Measurements from ENCODE around the gene CDH23. TPM values are rescaled to one million over a fixed set of nuclear protein-coding genes. Genes with fewer than 3 reads are reported as not detected.

The CDH23 gene
- total RNA-seq, 1 experiment from 2014 or later, result 0.07 TPM

DNA sequence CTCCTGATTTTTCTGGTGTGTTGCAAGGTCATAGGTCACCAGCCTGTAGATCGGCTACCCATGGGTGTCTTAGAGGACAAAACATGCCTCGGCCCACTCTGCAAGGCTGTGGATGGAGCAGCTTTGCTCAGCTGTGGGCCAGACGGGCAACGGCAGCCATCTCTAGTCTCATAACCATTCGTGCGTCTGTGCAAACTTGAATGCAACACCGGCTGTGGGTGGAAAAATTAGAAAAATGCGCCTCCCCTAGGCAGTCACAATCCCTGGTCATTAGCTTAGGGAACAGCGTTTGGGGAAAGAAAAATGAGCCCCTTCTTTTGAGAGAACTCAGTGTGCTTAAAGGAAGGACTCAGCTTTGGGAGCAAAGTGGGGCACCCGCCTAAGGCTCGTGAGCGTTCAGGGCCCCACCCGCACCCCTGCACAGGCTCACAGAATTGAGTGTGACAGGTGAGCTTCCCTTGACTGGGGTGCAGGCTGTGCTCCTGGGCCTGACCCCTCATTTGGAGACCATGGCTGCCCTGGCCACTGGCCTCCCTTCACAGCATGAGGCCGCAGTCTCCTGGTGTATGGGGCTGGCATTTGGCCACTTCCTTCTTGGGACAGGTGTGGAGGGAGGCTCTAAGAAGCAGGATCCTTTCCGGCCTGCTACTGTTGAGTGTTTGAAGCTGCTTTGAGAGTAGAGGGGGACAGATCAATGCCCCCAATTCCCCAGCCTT, 174.9 kb downstream of the CDH23 start:
- Mint-ChIP-seq H3K36me3 (ENCODE audit: insufficient read depth, unreplicated experiment) (no peaks in the 10 kb centered on the region), H3K27me3 (ENCODE audit: unreplicated experiment) (peaks cover 60% of the 10 kb centered on the region), H3K4me1 (ENCODE audit: low read depth, unreplicated experiment) (no peaks in the 10 kb centered on the region), H3K9me3 (ENCODE audit: low read depth, unreplicated experiment) (no peaks in the 10 kb centered on the region), H3K27ac (ENCODE audit: unreplicated experiment) (no peak overlapping the region), H3K4me3 (ENCODE audit: low read depth, unreplicated experiment) (no peak overlapping the region)
- CTCF ChIA-PET, result interaction anchor here (0.6 to 2.4 kb wide), 6 partner anchors 59 to 258 kb away, joined by 3 to 8 read pairs (median 4); partner anchors contain the start of gene SLC29A3
- TF ChIP-seq, protein P1, sequence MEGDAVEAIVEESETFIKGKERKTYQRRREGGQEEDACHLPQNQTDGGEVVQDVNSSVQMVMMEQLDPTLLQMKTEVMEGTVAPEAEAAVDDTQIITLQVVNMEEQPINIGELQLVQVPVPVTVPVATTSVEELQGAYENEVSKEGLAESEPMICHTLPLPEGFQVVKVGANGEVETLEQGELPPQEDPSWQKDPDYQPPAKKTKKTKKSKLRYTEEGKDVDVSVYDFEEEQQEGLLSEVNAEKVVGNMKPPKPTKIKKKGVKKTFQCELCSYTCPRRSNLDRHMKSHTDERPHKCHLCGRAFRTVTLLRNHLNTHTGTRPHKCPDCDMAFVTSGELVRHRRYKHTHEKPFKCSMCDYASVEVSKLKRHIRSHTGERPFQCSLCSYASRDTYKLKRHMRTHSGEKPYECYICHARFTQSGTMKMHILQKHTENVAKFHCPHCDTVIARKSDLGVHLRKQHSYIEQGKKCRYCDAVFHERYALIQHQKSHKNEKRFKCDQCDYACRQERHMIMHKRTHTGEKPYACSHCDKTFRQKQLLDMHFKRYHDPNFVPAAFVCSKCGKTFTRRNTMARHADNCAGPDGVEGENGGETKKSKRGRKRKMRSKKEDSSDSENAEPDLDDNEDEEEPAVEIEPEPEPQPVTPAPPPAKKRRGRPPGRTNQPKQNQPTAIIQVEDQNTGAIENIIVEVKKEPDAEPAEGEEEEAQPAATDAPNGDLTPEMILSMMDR (IDR thresholded peaks at IDR 0.05; ENCODE audit: unreplicated experiment), result no peak
- intact Hi-C loops (cut with micrococcal nuclease; ENCODE audit: unreplicated experiment), result loop anchor here (2.0 to 5.0 kb wide), 3 partner anchors 85 to 259 kb away; no protein-coding TSS in a partner anchor
- no TSS peak for BruUV-seq (replicated peaks)
- no peak for DNase-seq

DNA sequence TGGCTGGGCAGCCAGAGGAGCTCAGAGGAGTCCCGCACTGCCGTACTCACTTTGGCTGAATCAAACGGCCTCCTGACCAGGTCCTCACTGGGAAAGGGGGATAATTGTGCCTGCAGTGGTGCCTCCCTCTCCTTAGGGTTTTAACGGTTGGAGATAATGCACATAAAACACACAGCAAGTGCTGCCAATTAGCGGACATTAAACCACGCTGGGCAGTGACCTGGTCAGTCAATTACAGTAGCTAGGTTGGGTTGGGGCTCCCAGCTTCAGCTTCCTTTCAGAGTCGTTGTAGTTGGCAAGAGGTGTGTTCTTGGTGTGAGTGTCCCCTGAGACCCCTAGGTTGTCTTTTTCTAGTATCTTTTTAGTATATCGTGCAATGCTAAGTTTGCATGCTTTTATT, 176.2 kb downstream of the CDH23 start:
- Mint-ChIP-seq H3K9me3 (ENCODE audit: low read depth, unreplicated experiment) (no peaks in the 10 kb centered on the region), H3K27me3 (ENCODE audit: unreplicated experiment) (peaks cover 69% of the 10 kb centered on the region), H3K36me3 (ENCODE audit: insufficient read depth, unreplicated experiment) (no peaks in the 10 kb centered on the region), H3K4me1 (ENCODE audit: low read depth, unreplicated experiment) (no peaks in the 10 kb centered on the region), H3K27ac (ENCODE audit: unreplicated experiment) (no peak overlapping the region), H3K4me3 (ENCODE audit: low read depth, unreplicated experiment) (no peak overlapping the region)
- TF ChIP-seq, protein P1 (IDR thresholded peaks at IDR 0.05; ENCODE audit: unreplicated experiment), result no peak
- no peak for DNase-seq
- no TSS peak for BruUV-seq (replicated peaks)
- intact Hi-C loops (cut with micrococcal nuclease; ENCODE audit: unreplicated experiment), result loop anchor here (5.0 kb wide), 1 partner anchor 261 kb away; no protein-coding TSS in a partner anchor
- CTCF ChIA-PET, result interaction anchor here (1.8 kb wide), 1 partner anchor 253 kb away, joined by 4 read pairs; the partner anchor contains the start of gene SLC29A3

DNA sequence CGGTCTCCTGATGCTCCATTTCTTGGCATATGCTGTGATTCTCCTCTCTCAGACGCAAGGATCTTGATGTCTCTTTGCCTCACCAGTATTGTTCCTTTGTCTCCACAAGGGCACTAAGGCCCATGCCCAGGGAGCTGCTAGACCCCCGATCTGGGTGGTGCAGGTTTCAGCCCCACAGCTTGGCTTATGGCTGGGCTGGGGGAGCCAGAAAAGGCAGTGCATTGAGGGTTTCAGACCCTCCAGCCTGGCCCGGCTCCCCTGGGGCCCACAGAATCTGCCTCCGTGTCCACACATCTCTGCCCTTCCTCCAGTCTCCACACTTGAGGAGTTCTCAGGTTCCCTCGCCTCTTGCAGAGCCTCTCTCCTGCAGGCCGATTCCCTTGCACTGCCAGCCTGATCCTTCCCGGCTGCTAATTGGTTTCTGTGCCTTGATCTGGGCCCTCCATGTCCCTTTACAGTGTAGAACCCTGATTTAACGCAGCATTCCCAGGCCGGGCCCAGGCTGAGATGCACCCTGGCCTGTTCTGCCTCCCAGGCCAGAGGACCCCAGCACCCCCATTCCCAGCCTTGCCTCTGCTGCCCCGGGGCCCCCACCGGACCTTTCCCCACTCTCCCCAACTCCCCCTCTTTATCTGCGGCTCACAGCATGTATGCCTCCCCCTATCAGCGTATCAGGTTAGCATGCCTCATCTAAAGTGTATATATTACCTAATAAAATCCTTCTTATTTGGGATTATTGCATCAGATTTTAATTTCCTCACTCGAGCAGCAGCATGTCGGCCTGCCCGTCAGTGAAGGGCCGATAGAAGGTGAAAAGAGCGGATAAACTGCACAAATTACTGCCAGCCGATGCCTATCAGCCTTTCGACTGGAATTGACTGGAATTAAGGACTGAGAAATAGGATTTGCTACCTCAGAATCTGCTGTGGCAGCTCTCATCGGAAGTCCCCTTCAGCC, 177.1 kb downstream of the CDH23 start:
- H3K9me3 Mint-ChIP-seq (ENCODE audit: low read depth, unreplicated experiment), result no peaks in the 10 kb centered on the region
- H3K36me3 Mint-ChIP-seq (ENCODE audit: insufficient read depth, unreplicated experiment), result no peaks in the 10 kb centered on the region
- H3K27me3 Mint-ChIP-seq (ENCODE audit: unreplicated experiment), result peaks cover 77% of the 10 kb centered on the region
- DNase-seq, result no peak
- intact Hi-C loops (cut with micrococcal nuclease; ENCODE audit: unreplicated experiment), result loop anchor here (5.0 kb wide), 1 partner anchor 262 kb away; no protein-coding TSS in a partner anchor
- TF ChIP-seq, protein P1 (IDR thresholded peaks at IDR 0.05; ENCODE audit: unreplicated experiment), result no peak
- no TSS peak for BruUV-seq (replicated peaks)
- no peak overlapping the region for H3K27ac Mint-ChIP-seq (ENCODE audit: unreplicated experiment)
- CTCF ChIA-PET, result interaction anchor here (1.8 kb wide), 1 partner anchor 254 kb away, joined by 4 read pairs; the partner anchor contains the start of gene SLC29A3
- no peaks in the 10 kb centered on the region for H3K4me1 Mint-ChIP-seq (ENCODE audit: low read depth, unreplicated experiment)
- no peak overlapping the region for H3K4me3 Mint-ChIP-seq (ENCODE audit: low read depth, unreplicated experiment)

DNA sequence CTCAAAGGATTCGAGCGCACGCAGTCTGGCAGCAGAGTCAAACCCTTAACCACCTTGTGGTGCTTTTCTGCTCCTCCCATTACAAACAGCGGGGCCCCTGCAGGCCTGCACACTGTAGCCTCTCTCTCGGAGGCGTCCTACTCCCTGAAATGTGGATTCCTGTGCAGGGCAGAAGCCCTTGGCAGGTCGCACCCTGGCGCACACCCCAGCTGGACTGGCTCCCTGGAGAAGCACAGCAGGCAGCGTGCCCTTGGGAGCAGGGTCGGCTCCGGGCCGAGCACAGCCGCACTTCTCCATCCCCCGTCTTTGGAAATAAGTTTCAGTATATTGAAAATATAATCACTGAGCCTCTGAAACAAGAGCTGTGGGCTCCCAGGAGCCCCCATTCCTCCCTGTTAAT, 178.7 kb downstream of the CDH23 start:
- H3K27ac Mint-ChIP-seq (ENCODE audit: unreplicated experiment), result no peak overlapping the region
- H3K4me1 Mint-ChIP-seq (ENCODE audit: low read depth, unreplicated experiment), result no peaks in the 10 kb centered on the region
- TF ChIP-seq, protein P1 (IDR thresholded peaks at IDR 0.05; ENCODE audit: unreplicated experiment), result no peak
- no peak overlapping the region for H3K4me3 Mint-ChIP-seq (ENCODE audit: low read depth, unreplicated experiment)
- no peak for DNase-seq
- H3K9me3 Mint-ChIP-seq (ENCODE audit: low read depth, unreplicated experiment), result no peaks in the 10 kb centered on the region
- CTCF ChIA-PET, result no interaction called here
- no peaks in the 10 kb centered on the region for H3K36me3 Mint-ChIP-seq (ENCODE audit: insufficient read depth, unreplicated experiment)
- peaks cover 90% of the 10 kb centered on the region for H3K27me3 Mint-ChIP-seq (ENCODE audit: unreplicated experiment)
- BruUV-seq (replicated peaks), result no TSS peak
- intact Hi-C loops (cut with micrococcal nuclease; ENCODE audit: unreplicated experiment), result no loop called here
